Upper lobe of right lung (tissue), 1 donor: ENCODE data around the gene FAM76A. TPM values are rescaled to one million over a fixed set of nuclear protein-coding genes. Genes with fewer than 3 reads are reported as not detected.

Experiments
- ATAC-seq: fragments of 200-7000 bp; cut with Tn5 transposase; one replicate; pipeline ENCODE4 v1.9.1; 2020; ENCODE audit warnings: mild to moderate bottlenecking, moderate library complexity
- DNase-seq: peaks from one replicate; pipeline ENCODE4 v3.0.0-alpha.2; 2020
- H3K27ac ChIP-seq: fragments of 200-600 bp; one replicate; pipeline ENCODE4 v1.8.0; 2022
- H3K27me3 ChIP-seq: fragments of 200-600 bp; one replicate; pipeline ENCODE4 v1.8.0; 2022; ENCODE audit warnings: mild to moderate bottlenecking
- H3K36me3 ChIP-seq: fragments of 200-600 bp; one replicate; pipeline ENCODE4 v1.8.0; 2022
- H3K4me1 ChIP-seq: fragments of 200-600 bp; one replicate; pipeline ENCODE4 v1.8.0; 2022
- H3K4me3 ChIP-seq: fragments of 200-600 bp; one replicate; pipeline ENCODE4 v1.8.0; 2022; ENCODE audit warnings: mild to moderate bottlenecking
- H3K9me3 ChIP-seq: fragments of 200-600 bp; one replicate; pipeline ENCODE4 v1.8.0; 2022
- CTCF ChIP-seq: fragments of 200-600 bp; IDR thresholded peaks from one replicate; pipeline ENCODE4 v1.8.0; 2022; ENCODE audit warnings: antibody characterized with exemption
- intact Hi-C: fragments of 100-400 bp; cut with DNase I; formaldehyde crosslinking; loops from one replicate; pipeline ENCODE4 v1.11.0; 2022
- total RNA-seq: library from RNA; stranded (reverse); fragmentation: NEBNext Ultra II Directional; extraction: Animal tissue kit (Norgen Biotek cat#: 25700); gene quantifications from one replicate; pipeline ENCODE4 v1.2.1, GENCODE V29; 2021
- donor health status: DM: no; HTN: yes; CAD: no; lungs with severe emphysema.

The FAM76A gene
- total RNA-seq, 1 donor from 2014 or later, result 23.3 TPM

DNA sequence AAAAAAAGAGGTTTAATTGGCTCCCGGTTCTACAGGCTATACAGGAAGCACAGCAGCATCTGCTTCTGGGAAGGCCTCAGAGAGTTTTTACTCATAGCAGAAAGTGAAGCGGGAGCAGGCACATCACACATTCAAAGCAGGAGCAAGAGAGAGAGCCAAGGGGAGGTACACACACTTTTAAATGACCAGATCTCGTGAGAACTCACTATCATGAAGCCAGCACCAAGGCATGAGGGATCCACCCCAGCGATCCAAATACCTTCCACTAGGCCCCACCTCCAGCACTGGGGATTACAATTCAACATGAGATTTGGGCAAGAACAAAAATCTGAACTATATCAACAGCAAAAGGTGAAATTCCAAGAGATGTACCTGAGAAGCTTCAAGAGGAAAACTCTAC, 20.8 kb upstream of the FAM76A start:
- no peak for TF ChIP-seq CTCF
- peaks cover 4% of the 10 kb centered on the region for H3K9me3 ChIP-seq
- ATAC-seq (no peak), DNase-seq (no peak)
- H3K36me3 ChIP-seq, result no peaks in the 10 kb centered on the region
- H3K4me3 ChIP-seq, result no peak overlapping the region
- H3K4me1 ChIP-seq, result no peaks in the 10 kb centered on the region
- intact Hi-C loops, result no loop called here
- no peak overlapping the region for H3K27ac ChIP-seq
- H3K27me3 ChIP-seq, result no peaks in the 10 kb centered on the region

GRCh38 chr1:27705545-27705944, 20.2 kb upstream of the FAM76A start:
- Histone ChIP-seq H3K27ac (no peak overlapping the region), H3K27me3 (no peaks in the 10 kb centered on the region), H3K36me3 (no peaks in the 10 kb centered on the region), H3K9me3 (peaks cover 4% of the 10 kb centered on the region), H3K4me3 (no peak overlapping the region), H3K4me1 (no peaks in the 10 kb centered on the region)
- no peak for DNase-seq
- ATAC-seq, result no peak
- no peak for TF ChIP-seq CTCF
- intact Hi-C loops, result no loop called here

DNA sequence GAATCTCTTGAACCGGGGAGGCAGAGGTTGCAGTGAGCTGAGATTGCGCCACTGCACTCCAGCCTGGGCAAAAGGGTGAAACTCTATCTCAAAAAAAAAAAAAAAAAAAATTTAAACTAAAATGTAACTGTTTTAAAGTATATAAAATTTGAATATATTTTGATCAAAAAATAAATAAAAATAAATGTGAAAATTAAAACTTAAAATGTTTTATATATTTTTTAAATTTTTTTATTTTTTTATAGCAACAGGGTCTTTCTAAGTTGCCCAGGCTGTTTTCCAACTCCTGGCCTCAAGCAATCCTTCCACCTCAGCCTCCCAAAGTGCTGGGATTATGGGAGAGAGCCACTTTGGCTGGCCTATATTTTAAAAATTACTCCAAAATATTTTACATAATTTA, 15.2 kb upstream of the FAM76A start:
- DNase-seq (no peak), ATAC-seq (no peak)
- no peaks in the 10 kb centered on the region for H3K4me1 ChIP-seq
- intact Hi-C loops, result no loop called here
- no peaks in the 10 kb centered on the region for H3K36me3 ChIP-seq
- no peaks in the 10 kb centered on the region for H3K9me3 ChIP-seq
- H3K4me3 ChIP-seq, result no peak overlapping the region
- H3K27ac ChIP-seq, result no peak overlapping the region
- H3K27me3 ChIP-seq, result no peaks in the 10 kb centered on the region
- no peak for TF ChIP-seq CTCF

DNA sequence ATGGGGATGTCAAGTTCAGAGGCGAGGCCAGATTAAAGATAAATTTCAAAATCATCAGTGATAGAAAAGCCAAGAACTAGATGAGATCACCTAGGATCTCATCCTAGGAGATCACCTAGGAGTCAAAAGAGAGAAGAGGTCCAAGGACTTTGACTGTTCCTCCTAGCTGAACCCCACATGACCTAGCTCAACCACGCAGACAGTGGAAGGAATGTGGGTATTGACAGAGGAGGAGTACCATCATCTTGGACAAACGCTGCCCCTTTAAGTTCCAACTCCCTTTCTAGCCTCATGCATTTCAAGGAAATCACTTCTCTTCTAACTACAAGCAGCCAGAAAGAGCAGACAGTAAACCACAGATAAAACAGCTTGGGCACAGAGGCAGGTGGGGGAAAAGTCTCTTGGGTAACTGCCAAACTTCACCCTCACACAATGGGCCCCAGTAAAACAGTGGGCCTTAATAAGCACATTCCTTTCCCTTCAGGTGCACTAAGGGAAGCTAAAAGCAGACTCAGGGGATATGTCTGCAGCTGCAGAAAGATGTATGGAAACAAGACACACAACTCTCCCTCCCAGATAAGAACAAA, 12.5 kb upstream of the FAM76A start:
- intact Hi-C loops, result no loop called here
- Histone ChIP-seq H3K4me1 (no peaks in the 10 kb centered on the region), H3K27me3 (no peaks in the 10 kb centered on the region), H3K36me3 (no peaks in the 10 kb centered on the region), H3K9me3 (no peaks in the 10 kb centered on the region), H3K27ac (no peak overlapping the region), H3K4me3 (no peak overlapping the region)
- no peak for TF ChIP-seq CTCF
- no peak for DNase-seq
- no peak for ATAC-seq

DNA sequence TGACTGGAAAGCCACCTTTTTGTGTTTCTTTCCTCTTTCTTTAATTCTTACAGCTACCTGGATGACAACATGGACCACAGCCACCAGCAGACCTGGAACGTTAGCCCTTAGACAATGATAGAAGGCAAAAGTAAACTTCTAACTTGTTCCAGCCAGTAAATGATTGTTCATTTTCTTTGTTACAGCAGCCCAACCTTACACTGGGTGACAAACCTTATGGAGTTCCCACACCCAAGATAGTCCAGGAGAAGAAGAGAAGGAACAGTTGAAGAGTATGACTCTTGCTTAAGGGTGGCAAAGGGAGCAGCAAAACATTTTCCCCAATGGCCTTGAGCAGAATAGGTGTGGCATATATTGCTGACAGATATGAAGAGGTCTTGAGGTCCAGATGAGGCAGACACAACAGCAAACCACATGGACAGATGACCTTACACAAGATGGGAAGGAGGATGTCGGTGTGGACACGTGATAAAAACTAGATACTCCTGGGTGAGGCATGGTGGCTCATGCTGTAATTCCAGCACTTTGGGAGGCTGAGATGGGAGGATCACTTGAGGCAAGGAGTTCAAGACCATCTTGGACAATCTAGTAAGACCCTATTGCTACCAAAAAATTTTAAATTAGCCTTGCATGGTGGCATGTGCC, 11.8 kb upstream of the FAM76A start:
- TF ChIP-seq CTCF, result no peak
- Histone ChIP-seq H3K9me3 (no peaks in the 10 kb centered on the region), H3K27ac (no peak overlapping the region), H3K4me1 (no peaks in the 10 kb centered on the region), H3K36me3 (no peaks in the 10 kb centered on the region), H3K27me3 (no peaks in the 10 kb centered on the region), H3K4me3 (no peak overlapping the region)
- intact Hi-C loops, result no loop called here
- ATAC-seq, result no peak
- DNase-seq, result no peak
